K562 (cell line): ENCODE data around the gene PMVK. TPM values are rescaled to one million over a fixed set of nuclear protein-coding genes. Genes with fewer than 3 reads are reported as not detected.

Experiments
- ARID2 ChIP-seq: fragments of 450-650 bp; IDR thresholded peaks from 2 replicates; pipeline ENCODE4 v1.6.1; 2017; ENCODE audit warnings: antibody characterized with exemption, mild to moderate bottlenecking
- BACH1 ChIP-seq: fragments of 200-800 bp; sonication (Bioruptor generic); IDR thresholded peaks from 2 replicates; pipeline ENCODE4 v1.6.1; 2016; ENCODE audit warnings: missing genetic modification characterization, missing compliant biosample characterization
- CAMTA2 ChIP-seq: fragments of 250-450 bp; sonication (Bioruptor Pico); conservative IDR thresholded peaks from 2 replicates; pipeline ENCODE4 v1.5.1; 2022
- CTBP1 ChIP-seq: fragments of 450-650 bp; IDR thresholded peaks from 2 replicates; pipeline ENCODE4 v1.6.1; 2016; ENCODE audit warnings: borderline replicate concordance
- ELF4 ChIP-seq: fragments of 450-650 bp; formaldehyde crosslinking; IDR thresholded peaks from 2 replicates; pipeline ENCODE4 v1.4.0; 2022; ENCODE audit warnings: missing genetic modification characterization
- GABPB2 ChIP-seq: fragments of 250-450 bp; sonication (Bioruptor Pico); conservative IDR thresholded peaks from 2 replicates; pipeline ENCODE4 v1.5.1; 2021; ENCODE audit warnings: mild to moderate bottlenecking
- HDAC1 ChIP-seq, 2 experiments: fragments of 450-650 bp; IDR thresholded peaks; 2 replicates each; pipeline ENCODE4 v1.6.1; 2016 to 2017; ENCODE audit warnings: inconsistent platforms in 1 of 2, mild to moderate bottlenecking in 1 of 2, moderate library complexity in 1 of 2
- HDAC6 ChIP-seq: IDR thresholded peaks from 2 replicates; pipeline ENCODE4 v1.6.1; 2012; ENCODE audit warnings: low read depth, mild to moderate bottlenecking, control low read depth, inconsistent platforms, low read length, moderate library complexity
- JUNB ChIP-seq: fragments of 450-650 bp; formaldehyde crosslinking; conservative IDR thresholded peaks from 2 replicates; pipeline ENCODE4 v1.4.0; 2020; ENCODE audit warnings: mild to moderate bottlenecking
- MTA3 ChIP-seq: fragments of 450-650 bp; formaldehyde crosslinking; IDR thresholded peaks from 2 replicates; pipeline ENCODE4 v1.6.1; 2017; ENCODE audit warnings: mild to moderate bottlenecking, borderline replicate concordance
- SREBF1 ChIP-seq: fragments of 150-350 bp; IDR thresholded peaks from 2 replicates; pipeline ENCODE4 v1.6.1; 2014; ENCODE audit warnings: antibody characterized with exemption, low read depth, low read length, borderline replicate concordance
- SRSF3 ChIP-seq: fragments of 200-400 bp; formaldehyde crosslinking; IDR thresholded peaks from 2 replicates; pipeline ENCODE4 v1.6.1; 2016; ENCODE audit warnings: mild to moderate bottlenecking, low read length, moderate library complexity; ENCODE audit not compliant: insufficient read depth
- TCF3 ChIP-seq: sonication (generic); formaldehyde crosslinking; IDR thresholded peaks from 2 replicates; pipeline ENCODE4 v1.4.0; 2020; ENCODE audit warnings: mild to moderate bottlenecking, missing genetic modification reagents
- TEAD2 ChIP-seq: fragments of 450-650 bp; IDR thresholded peaks from 2 replicates; pipeline ENCODE4 v1.6.1; 2016; ENCODE audit warnings: missing genetic modification characterization, control low read depth, missing compliant biosample characterization
- XRCC5 ChIP-seq: fragments of 200-400 bp; formaldehyde crosslinking; IDR thresholded peaks from 2 replicates; pipeline ENCODE4 v1.6.1; 2017; ENCODE audit warnings: low read depth, mild to moderate bottlenecking, low read length
- ZEB2 ChIP-seq: fragments of 450-650 bp; IDR thresholded peaks from 2 replicates; pipeline ENCODE4 v1.6.1; 2016
- ZKSCAN3 ChIP-seq: fragments of 250-450 bp; sonication (Bioruptor Pico); IDR thresholded peaks from 2 replicates; pipeline ENCODE4 v1.4.0; 2020
- ZNF165 ChIP-seq: fragments of 250-450 bp; sonication (Bioruptor Pico); IDR thresholded peaks from 2 replicates; pipeline ENCODE4 v1.4.0; 2020; ENCODE audit warnings: borderline replicate concordance
- ZNF263 ChIP-seq: sonication (generic); formaldehyde crosslinking; IDR thresholded peaks from 2 replicates; pipeline ENCODE4 v1.8.0; 2022; ENCODE audit warnings: mild to moderate bottlenecking, missing genetic modification reagents, borderline replicate concordance
- ZNF561 ChIP-seq: fragments of 450-650 bp; formaldehyde crosslinking; conservative IDR thresholded peaks from 2 replicates; pipeline ENCODE4 v1.4.0; 2020; ENCODE audit warnings: mild to moderate bottlenecking, moderate library complexity
- polyA plus RNA-seq, 8 experiments: library from polyadenylated mRNA; depleted of rRNA in 4 of 8; stranded (reverse) in 5 of 8; unstranded in 3 of 8; fragments of >200 nt; fragmentation: Nextera tagmentation in 2 of 8; fragmentation: Illumina TruSeq in 1 of 8; extraction: Ambion mirVana in 2 of 8; extraction: Trizol in 1 of 8; gene quantifications; 2 replicates each; pipeline versions ENCODE4 v1.2.1 to v1.2.3, GENCODE V29; 2011 to 2014; ENCODE audit warnings: inconsistent platforms in 1 of 8, missing spikeins in 1 of 8
- total RNA-seq, 7 experiments: library from RNA; depleted of rRNA in 6 of 7; stranded (reverse); fragments of >200 nt in 6 of 7; fragmentation: Illumina TruSeq in 2 of 7; extraction: Trizol in 2 of 7; gene quantifications; 2 replicates each; pipeline versions ENCODE4 v1.2.1 to v1.2.3, GENCODE V29; 2011 to 2021; ENCODE audit warnings: low replicate concordance in 1 of 7
- TF ChIP-seq, protein P1 (sequence below): sonication (generic); formaldehyde crosslinking; IDR thresholded peaks from 2 replicates; pipeline ENCODE4 v1.8.0; 2022; ENCODE audit warnings: mild to moderate bottlenecking, missing genetic modification reagents
- TF ChIP-seq, protein P2 (sequence below), 3 experiments: fragments of 200-800 bp in 1 of 3; fragments of 250-450 bp in 1 of 3; fragments of 450-650 bp in 1 of 3; sonication (Bioruptor Pico) in 1 of 3; sonication (Bioruptor generic) in 1 of 3; formaldehyde crosslinking in 1 of 3; IDR thresholded peaks; 2 replicates each; pipeline versions ENCODE4 v1.6.1 to v1.8.0; 2016 to 2022; ENCODE audit warnings: mild to moderate bottlenecking in 2 of 3, missing genetic modification characterization in 2 of 3, missing compliant biosample characterization in 1 of 3, moderate library complexity in 1 of 3
- TF ChIP-seq, protein P3 (sequence below): sonication (generic); formaldehyde crosslinking; IDR thresholded peaks from 2 replicates; pipeline ENCODE4 v1.8.0; 2023; ENCODE audit warnings: mild to moderate bottlenecking, missing genetic modification reagents
- TF ChIP-seq, protein P4 (sequence below): fragments of 450-650 bp; formaldehyde crosslinking; IDR thresholded peaks from 2 replicates; pipeline ENCODE4 v1.4.0; 2022; ENCODE audit warnings: mild to moderate bottlenecking, moderate library complexity

The PMVK gene
- total and polyA plus RNA-seq, 9 of the 15 experiments (the other 6 are each of a cell fraction or from before 2014, with no cell fraction given) = 1.1 to 15.3 (median 6.3) TPM

DNA sequence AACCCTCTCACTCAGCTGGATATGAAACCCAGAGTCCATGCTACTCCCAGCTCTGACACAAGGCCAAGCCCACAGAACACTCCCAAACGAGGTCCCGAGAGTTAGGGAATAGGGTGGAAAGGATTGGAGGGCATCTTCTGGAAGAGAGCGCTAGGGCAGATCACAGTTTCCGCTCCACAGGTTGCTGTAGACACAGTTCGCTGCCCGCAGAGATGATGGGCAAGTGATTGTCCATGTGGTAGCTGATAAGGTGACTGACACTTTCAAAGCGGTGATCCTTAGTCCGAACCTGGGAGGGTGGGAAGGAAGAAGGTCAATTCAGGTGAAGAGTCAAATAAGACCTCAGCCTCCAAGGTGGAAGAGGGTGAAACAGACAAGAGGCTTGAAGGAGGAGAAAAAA lies 27.1 kb upstream of the PMVK start (continued):
- TF ChIP-seq, protein P1, sequence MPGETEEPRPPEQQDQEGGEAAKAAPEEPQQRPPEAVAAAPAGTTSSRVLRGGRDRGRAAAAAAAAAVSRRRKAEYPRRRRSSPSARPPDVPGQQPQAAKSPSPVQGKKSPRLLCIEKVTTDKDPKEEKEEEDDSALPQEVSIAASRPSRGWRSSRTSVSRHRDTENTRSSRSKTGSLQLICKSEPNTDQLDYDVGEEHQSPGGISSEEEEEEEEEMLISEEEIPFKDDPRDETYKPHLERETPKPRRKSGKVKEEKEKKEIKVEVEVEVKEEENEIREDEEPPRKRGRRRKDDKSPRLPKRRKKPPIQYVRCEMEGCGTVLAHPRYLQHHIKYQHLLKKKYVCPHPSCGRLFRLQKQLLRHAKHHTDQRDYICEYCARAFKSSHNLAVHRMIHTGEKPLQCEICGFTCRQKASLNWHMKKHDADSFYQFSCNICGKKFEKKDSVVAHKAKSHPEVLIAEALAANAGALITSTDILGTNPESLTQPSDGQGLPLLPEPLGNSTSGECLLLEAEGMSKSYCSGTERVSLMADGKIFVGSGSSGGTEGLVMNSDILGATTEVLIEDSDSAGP (CRISPR knock-in tag) = no peak
- TF ChIP-seq CAMTA2 (CRISPR knock-in tag) = no peak
- TF ChIP-seq XRCC5 = no peak
- no peak for TF ChIP-seq ZNF263
- TF ChIP-seq ZEB2 = peak; percentile 74; the same call in 1 of the 2 replicates
- TF ChIP-seq HDAC6 = no peak
- TF ChIP-seq JUNB (CRISPR knock-in tag) = no peak
- TF ChIP-seq, protein P2, sequence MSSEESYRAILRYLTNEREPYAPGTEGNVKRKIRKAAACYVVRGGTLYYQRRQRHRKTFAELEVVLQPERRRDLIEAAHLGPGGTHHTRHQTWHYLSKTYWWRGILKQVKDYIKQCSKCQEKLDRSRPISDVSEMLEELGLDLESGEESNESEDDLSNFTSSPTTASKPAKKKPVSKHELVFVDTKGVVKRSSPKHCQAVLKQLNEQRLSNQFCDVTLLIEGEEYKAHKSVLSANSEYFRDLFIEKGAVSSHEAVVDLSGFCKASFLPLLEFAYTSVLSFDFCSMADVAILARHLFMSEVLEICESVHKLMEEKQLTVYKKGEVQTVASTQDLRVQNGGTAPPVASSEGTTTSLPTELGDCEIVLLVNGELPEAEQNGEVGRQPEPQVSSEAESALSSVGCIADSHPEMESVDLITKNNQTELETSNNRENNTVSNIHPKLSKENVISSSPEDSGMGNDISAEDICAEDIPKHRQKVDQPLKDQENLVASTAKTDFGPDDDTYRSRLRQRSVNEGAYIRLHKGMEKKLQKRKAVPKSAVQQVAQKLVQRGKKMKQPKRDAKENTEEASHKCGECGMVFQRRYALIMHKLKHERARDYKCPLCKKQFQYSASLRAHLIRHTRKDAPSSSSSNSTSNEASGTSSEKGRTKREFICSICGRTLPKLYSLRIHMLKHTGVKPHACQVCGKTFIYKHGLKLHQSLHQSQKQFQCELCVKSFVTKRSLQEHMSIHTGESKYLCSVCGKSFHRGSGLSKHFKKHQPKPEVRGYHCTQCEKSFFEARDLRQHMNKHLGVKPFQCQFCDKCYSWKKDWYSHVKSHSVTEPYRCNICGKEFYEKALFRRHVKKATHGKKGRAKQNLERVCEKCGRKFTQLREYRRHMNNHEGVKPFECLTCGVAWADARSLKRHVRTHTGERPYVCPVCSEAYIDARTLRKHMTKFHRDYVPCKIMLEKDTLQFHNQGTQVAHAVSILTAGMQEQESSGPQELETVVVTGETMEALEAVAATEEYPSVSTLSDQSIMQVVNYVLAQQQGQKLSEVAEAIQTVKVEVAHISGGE (CRISPR knock-in tag; IDR thresholded peaks at IDR 0.05) = no peak
- no peak for TF ChIP-seq ZNF561 (CRISPR knock-in tag)
- 0 out of 4 replicates have a peak, but pooled peaks of 1 of the 2 experiments have one; percentile 25 for TF ChIP-seq HDAC1 (IDR thresholded peaks at IDR 0.05)
- no peak for TF ChIP-seq TEAD2 (tag)
- no peak for TF ChIP-seq ZKSCAN3
- TF ChIP-seq CTBP1 = peak; percentile 92
- no peak for TF ChIP-seq SREBF1
- peak; percentile 85 for TF ChIP-seq TCF3
- no peak for TF ChIP-seq SRSF3
- TF ChIP-seq, protein P3, sequence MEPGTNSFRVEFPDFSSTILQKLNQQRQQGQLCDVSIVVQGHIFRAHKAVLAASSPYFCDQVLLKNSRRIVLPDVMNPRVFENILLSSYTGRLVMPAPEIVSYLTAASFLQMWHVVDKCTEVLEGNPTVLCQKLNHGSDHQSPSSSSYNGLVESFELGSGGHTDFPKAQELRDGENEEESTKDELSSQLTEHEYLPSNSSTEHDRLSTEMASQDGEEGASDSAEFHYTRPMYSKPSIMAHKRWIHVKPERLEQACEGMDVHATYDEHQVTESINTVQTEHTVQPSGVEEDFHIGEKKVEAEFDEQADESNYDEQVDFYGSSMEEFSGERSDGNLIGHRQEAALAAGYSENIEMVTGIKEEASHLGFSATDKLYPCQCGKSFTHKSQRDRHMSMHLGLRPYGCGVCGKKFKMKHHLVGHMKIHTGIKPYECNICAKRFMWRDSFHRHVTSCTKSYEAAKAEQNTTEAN (CRISPR knock-in tag) = no peak
- no peak for TF ChIP-seq ZNF165 (CRISPR knock-in tag)
- no peak for TF ChIP-seq MTA3
- no peak for TF ChIP-seq GABPB2 (CRISPR knock-in tag)
- TF ChIP-seq ARID2 = no peak
- no peak for TF ChIP-seq ELF4 (CRISPR knock-in tag)
- TF ChIP-seq BACH1 (tag) = no peak
- TF ChIP-seq, protein P4, sequence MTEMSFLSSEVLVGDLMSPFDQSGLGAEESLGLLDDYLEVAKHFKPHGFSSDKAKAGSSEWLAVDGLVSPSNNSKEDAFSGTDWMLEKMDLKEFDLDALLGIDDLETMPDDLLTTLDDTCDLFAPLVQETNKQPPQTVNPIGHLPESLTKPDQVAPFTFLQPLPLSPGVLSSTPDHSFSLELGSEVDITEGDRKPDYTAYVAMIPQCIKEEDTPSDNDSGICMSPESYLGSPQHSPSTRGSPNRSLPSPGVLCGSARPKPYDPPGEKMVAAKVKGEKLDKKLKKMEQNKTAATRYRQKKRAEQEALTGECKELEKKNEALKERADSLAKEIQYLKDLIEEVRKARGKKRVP (CRISPR knock-in tag) = no peak
